ENCODE results near the gene GLT6D1. TPM values are rescaled to one million over a fixed set of nuclear protein-coding genes. Genes with fewer than 3 reads are reported as not detected.
"Not testable (repeated sequence)": the region's sequence is repeated elsewhere in the genome, so short reads cannot be mapped to it uniquely, and the experiment has no call there.

The GLT6D1 gene
- total RNA-seq, 2 donors from 2014 or later, result not detected

- not testable (repeated sequence) for ATAC-seq; H3K9me3 ChIP-seq (ENCODE audit: control insufficient read depth, low read length, poor library complexity, severe bottlenecking); DNase-seq; H3K4me1 Mint-ChIP-seq; H3K27ac Mint-ChIP-seq; H3K4me3 Mint-ChIP-seq; H3K36me3 Mint-ChIP-seq (ENCODE audit: low read depth)
- peaks cover 50% of the 10 kb centered on the region for H3K27me3 Mint-ChIP-seq
These were observed 2.3 kb downstream of the GLT6D1 start for GRCh38 chr9:135636930-135637530.

GRCh38 chr9:135632841-135633240, 6.5 kb downstream of the GLT6D1 start:
- ATAC-seq, result no peak
- peaks cover 45% of the 10 kb centered on the region for H3K27me3 Mint-ChIP-seq

GRCh38 chr9:135624282-135624681, 15.1 kb downstream of the GLT6D1 start:
- H3K27ac Mint-ChIP-seq, result no peak overlapping the region
- no peaks in the 10 kb centered on the region for H3K36me3 Mint-ChIP-seq (ENCODE audit: low read depth)
- no peaks in the 10 kb centered on the region for H3K4me1 Mint-ChIP-seq
- peaks cover 6% of the 10 kb centered on the region for H3K9me3 ChIP-seq (ENCODE audit: control insufficient read depth, low read length, poor library complexity, severe bottlenecking)
- ATAC-seq, result no peak
- H3K27me3 Mint-ChIP-seq, result peaks cover 30% of the 10 kb centered on the region
- H3K4me3 Mint-ChIP-seq, result no peak overlapping the region
- DNase-seq, result no peak

More at GRCh38 chr9:135632841-135633240, 6.5 kb downstream of the GLT6D1 start:
- Mint-ChIP-seq H3K4me1 (no peaks in the 10 kb centered on the region), H3K4me3 (no peak overlapping the region), H3K27ac (no peak overlapping the region), H3K36me3 (ENCODE audit: low read depth) (no peaks in the 10 kb centered on the region)
- DNase-seq, result no peak
- H3K9me3 ChIP-seq (ENCODE audit: control insufficient read depth, low read length, poor library complexity, severe bottlenecking), result no peaks in the 10 kb centered on the region

GRCh38 chr9:135622415-135623020, 16.8 kb downstream of the GLT6D1 start:
- Mint-ChIP-seq H3K27me3 (peaks cover 41% of the 10 kb centered on the region), H3K27ac (no peak overlapping the region), H3K4me3 (no peak overlapping the region), H3K36me3 (ENCODE audit: low read depth) (no peaks in the 10 kb centered on the region), H3K4me1 (no peaks in the 10 kb centered on the region)
- DNase-seq (no peak), ATAC-seq (no peak)
- H3K9me3 ChIP-seq (ENCODE audit: control insufficient read depth, low read length, poor library complexity, severe bottlenecking), result peaks cover 6% of the 10 kb centered on the region

GRCh38 chr9:135620558-135620957, 18.8 kb downstream of the GLT6D1 start:
- ATAC-seq, result no peak

GRCh38 chr9:135619599-135619886, 19.8 kb downstream of the GLT6D1 start:
- DNase-seq (no peak), ATAC-seq (no peak)
- Mint-ChIP-seq H3K4me3 (no peak overlapping the region), H3K27ac (no peak overlapping the region), H3K4me1 (no peaks in the 10 kb centered on the region), H3K27me3 (peaks cover 49% of the 10 kb centered on the region), H3K36me3 (ENCODE audit: low read depth) (no peaks in the 10 kb centered on the region)
- H3K9me3 ChIP-seq (ENCODE audit: control insufficient read depth, low read length, poor library complexity, severe bottlenecking), result no peaks in the 10 kb centered on the region

More at GRCh38 chr9:135620558-135620957, 18.8 kb downstream of the GLT6D1 start:
- Mint-ChIP-seq H3K27ac (no peak overlapping the region), H3K4me1 (no peaks in the 10 kb centered on the region), H3K4me3 (no peak overlapping the region), H3K27me3 (peaks cover 49% of the 10 kb centered on the region), H3K36me3 (ENCODE audit: low read depth) (no peaks in the 10 kb centered on the region)
- DNase-seq, result no peak
- no peaks in the 10 kb centered on the region for H3K9me3 ChIP-seq (ENCODE audit: control insufficient read depth, low read length, poor library complexity, severe bottlenecking)

GRCh38 chr9:135618866-135619598, 20.3 kb downstream of the GLT6D1 start:
- no peak overlapping the region for H3K4me3 Mint-ChIP-seq
- DNase-seq (no peak), ATAC-seq (no peak)
- peaks cover 44% of the 10 kb centered on the region for H3K27me3 Mint-ChIP-seq
- no peaks in the 10 kb centered on the region for H3K4me1 Mint-ChIP-seq
- no peak overlapping the region for H3K27ac Mint-ChIP-seq
- no peaks in the 10 kb centered on the region for H3K36me3 Mint-ChIP-seq (ENCODE audit: low read depth)
- no peaks in the 10 kb centered on the region for H3K9me3 ChIP-seq (ENCODE audit: control insufficient read depth, low read length, poor library complexity, severe bottlenecking)

- DNase-seq, result no peak
- H3K9me3 ChIP-seq (ENCODE audit: control insufficient read depth, low read length, poor library complexity, severe bottlenecking), result no peaks in the 10 kb centered on the region
- no peaks in the 10 kb centered on the region for H3K36me3 Mint-ChIP-seq (ENCODE audit: low read depth)
- no peak overlapping the region for H3K27ac Mint-ChIP-seq
- H3K4me1 Mint-ChIP-seq, result no peaks in the 10 kb centered on the region
- no peak overlapping the region for H3K4me3 Mint-ChIP-seq
- ATAC-seq, result no peak
- H3K27me3 Mint-ChIP-seq, result peaks cover 43% of the 10 kb centered on the region
These were observed 21.3 kb downstream of the GLT6D1 start for GRCh38 chr9:135617991-135618411.

GRCh38 chr9:135617538-135617900, 21.8 kb downstream of the GLT6D1 start:
- Mint-ChIP-seq H3K27me3 (peaks cover 43% of the 10 kb centered on the region), H3K36me3 (ENCODE audit: low read depth) (no peaks in the 10 kb centered on the region), H3K4me1 (no peaks in the 10 kb centered on the region), H3K4me3 (no peak overlapping the region), H3K27ac (no peak overlapping the region)
- no peak for DNase-seq
- no peak for ATAC-seq
- H3K9me3 ChIP-seq (ENCODE audit: control insufficient read depth, low read length, poor library complexity, severe bottlenecking), result no peaks in the 10 kb centered on the region

GRCh38 chr9:135616619-135617537, 22.5 kb downstream of the GLT6D1 start:
- Mint-ChIP-seq H3K27ac (no peak overlapping the region), H3K4me1 (no peaks in the 10 kb centered on the region), H3K27me3 (peaks cover 39% of the 10 kb centered on the region), H3K36me3 (ENCODE audit: low read depth) (no peaks in the 10 kb centered on the region), H3K4me3 (no peak overlapping the region)
- DNase-seq (no peak), ATAC-seq (no peak)
- H3K9me3 ChIP-seq (ENCODE audit: control insufficient read depth, low read length, poor library complexity, severe bottlenecking), result no peaks in the 10 kb centered on the region

- H3K4me1 Mint-ChIP-seq, result no peaks in the 10 kb centered on the region
- no peak for DNase-seq
- no peak overlapping the region for H3K27ac Mint-ChIP-seq
- H3K36me3 Mint-ChIP-seq (ENCODE audit: low read depth), result no peaks in the 10 kb centered on the region
- no peak for ATAC-seq
- no peaks in the 10 kb centered on the region for H3K9me3 ChIP-seq (ENCODE audit: control insufficient read depth, low read length, poor library complexity, severe bottlenecking)
- peaks cover 29% of the 10 kb centered on the region for H3K27me3 Mint-ChIP-seq
- H3K4me3 Mint-ChIP-seq, result no peak overlapping the region
These were observed 23.4 kb downstream of the GLT6D1 start for GRCh38 chr9:135615666-135616618.

GRCh38 chr9:135614821-135615665, 24.3 kb downstream of the GLT6D1 start:
- Mint-ChIP-seq H3K27me3 (peaks cover 21% of the 10 kb centered on the region), H3K4me3 (no peak overlapping the region), H3K4me1 (no peaks in the 10 kb centered on the region), H3K36me3 (ENCODE audit: low read depth) (no peaks in the 10 kb centered on the region), H3K27ac (no peak overlapping the region)
- H3K9me3 ChIP-seq (ENCODE audit: control insufficient read depth, low read length, poor library complexity, severe bottlenecking), result no peaks in the 10 kb centered on the region
- ATAC-seq, result no peak
- DNase-seq, result no peak

Measured in T-helper 17 cell (primary cell).